Activated CD8-positive, alpha-beta memory T cell treated with anti-CD3 and anti-CD28 coated beads for 24 hours (primary cell): ENCODE results near the gene SELENOO.
"Not testable (repeated sequence)": the region's sequence is repeated elsewhere in the genome, so short reads cannot be mapped to it uniquely, and the experiment has no call there.

Experiments
- DNase-seq: peaks from one replicate; pipeline ENCODE4 v3.0.0-alpha.2; 2020

Gene SELENOO

DNA sequence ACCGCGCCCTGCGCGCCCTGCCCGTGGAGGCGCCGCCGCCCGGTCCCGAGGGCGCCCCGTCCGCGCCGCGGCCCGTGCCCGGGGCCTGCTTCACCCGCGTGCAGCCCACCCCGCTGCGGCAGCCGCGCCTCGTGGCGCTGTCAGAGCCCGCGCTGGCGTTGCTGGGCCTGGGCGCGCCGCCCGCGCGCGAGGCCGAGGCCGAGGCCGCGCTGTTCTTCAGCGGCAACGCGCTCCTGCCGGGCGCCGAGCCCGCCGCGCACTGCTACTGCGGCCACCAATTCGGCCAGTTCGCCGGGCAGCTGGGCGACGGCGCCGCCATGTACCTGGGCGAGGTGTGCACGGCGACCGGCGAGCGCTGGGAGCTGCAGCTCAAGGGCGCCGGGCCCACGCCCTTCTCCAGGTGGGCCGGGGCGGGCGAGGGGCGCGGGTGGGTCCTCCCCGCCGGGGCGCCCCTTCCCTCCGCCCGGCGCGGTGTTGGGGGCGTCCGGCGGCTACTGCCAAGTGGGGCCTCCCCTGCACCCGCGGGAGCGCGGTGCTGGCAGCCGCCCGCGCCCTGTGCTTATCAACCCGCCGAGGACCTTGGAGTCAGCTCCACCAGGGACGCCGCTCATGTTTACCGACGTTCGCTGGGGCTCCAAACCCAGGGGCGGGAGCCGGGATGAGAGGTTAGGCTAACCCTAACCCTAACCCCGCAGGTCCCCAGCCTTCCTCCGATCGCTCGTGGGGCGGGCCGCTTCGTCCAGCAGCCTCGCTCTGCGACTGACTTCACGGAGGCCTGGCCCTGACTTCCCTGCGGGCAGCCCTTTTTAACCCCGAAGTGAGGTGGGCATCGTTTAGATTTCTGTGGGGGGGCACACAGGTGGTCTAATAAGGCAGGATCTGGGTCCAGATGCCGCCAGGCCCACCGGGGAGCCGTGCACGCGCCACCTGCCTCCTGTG, 649 bp downstream of the SELENOO start:
- DNase-seq, result no peak

DNA sequence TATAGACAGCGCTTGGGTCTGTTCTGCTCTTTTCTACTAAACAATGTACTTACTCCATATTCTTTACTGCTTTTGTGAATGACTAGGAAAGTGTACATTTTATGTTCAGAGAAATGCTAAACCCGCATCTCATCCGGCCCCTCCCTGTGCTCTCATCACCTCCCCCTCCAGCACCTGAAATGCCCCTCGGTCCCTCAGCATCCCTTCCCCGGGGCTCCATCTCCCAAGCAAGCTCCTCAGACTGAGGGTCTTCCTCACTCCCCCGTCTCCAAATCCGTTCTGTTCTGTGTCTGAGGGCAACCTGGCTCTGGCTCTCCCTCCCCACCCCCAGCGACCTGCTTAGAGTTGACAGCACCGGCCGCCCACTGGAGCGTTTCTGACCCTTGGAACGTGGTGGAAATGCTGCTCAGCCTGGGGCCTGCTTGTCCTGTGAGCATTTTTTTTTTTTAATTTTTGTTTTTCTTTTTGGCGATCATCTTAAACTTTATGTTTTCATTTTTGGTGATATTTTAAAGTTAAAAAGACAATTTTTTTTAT, 1.4 kb downstream of the SELENOO start:
- DNase-seq, result no peak

DNA sequence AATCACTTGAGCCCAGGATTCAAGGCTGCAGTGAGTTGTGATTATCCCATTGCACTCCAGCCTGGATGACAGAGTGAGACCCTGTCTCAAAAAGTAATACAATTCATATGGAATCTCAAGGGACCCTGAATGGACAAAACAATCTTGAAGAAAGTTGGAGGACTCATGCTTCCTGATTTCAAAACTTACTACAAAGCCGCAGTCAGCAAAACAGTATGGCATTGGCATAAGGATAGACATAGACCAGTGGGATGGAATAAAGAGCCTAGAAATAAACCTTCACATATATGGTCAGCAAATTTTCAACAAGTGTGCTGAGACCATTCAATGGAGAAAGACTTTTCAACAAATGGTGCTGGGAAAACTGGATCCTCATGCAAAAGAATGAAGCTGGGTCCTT, 2.5 kb downstream of the SELENOO start:
- no peak for DNase-seq

DNA sequence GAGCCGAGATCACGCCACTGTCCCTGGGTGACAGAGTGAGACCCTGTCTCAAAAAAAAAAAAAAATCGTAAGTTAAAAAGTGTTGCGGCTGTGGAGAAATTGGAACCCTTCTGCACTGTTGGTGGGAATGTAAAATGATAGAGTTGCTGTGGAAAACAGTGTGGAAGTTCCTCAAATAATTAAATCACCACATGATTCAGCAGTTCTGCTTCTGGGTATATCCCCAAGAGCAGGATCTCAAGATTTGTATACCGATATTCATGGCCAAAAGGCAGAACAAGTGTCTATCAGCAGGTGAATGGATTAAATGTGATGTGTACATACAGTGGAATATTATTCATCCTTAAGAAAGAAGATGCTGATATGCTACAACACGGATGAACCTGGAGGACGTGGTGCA, 3.8 kb downstream of the SELENOO start:
- no peak for DNase-seq

DNA sequence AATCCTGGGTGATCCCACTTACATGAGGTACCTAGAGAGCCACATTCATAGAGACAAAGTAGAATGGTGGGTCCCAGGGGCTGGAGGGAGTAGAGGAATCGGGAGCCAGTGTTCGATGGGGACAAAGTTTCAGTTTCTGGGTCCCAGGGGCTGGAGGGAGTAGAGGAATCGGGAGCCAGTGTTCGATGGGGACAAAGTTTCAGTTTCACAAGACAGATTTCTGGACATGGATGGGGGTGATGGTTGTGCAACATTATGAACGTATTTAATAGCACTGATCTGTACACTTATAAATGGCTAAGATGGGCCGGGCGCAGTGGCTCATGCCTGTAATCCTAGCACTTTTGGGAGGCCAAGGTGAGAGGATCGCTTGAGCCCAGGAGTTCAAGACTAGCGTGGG, 4.2 kb downstream of the SELENOO start:
- DNase-seq, result not testable (repeated sequence)

DNA sequence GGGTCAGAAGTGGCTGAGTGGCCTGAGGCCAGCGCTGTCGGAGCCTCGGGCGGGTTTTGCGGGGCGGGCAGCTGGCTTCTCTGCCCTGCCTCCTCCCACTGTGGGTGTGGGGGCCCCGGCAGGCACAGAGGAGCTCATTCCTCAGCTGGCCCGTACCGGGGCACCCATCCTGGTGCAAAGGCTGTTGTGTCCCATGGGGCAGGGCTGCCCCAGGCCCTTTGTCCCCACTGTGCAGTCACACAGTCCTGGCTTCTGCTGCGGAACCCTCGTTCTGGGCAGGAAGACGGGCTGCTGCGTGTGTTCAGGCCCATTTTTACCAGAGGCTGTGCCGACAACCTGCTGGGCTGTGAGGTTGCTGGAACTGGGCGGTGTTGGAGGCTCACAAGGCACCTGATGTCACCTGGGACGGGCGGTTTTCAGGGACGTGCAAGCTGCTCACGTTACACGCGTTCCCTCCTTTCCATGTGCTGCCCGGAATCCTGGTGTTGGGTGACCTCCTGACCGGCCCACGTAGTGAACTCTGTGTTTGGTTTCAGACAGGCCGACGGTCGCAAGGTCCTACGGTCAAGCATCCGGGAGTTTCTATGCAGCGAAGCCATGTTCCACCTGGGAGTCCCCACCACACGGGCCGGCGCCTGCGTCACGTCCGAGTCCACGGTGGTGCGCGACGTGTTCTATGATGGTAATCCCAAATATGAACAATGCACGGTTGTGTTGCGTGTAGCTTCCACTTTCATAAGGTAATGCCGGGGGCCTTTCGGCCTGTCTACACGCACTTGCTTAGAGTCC, 5.2 kb downstream of the SELENOO start:
- DNase-seq, result no peak

DNA sequence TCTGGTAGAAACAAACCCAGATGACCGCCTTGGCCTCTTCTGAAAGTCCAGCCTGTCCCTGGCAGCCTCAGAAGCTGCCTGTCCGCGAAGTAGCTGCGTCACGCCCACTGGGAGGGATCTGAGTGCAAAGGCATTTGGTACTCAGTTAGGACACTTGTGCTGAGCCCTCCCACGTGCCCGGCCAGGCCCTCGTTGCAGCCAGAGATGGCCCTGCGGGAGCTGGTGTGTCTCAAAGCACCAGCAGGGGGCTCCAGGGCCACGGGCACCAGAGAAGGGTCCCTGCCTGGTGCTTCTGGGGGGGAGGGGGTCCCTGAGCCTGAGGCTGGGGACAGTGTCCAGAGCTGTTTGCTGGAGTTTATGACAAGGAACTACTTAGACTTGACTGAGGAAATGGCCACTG, 5.8 kb downstream of the SELENOO start:
- DNase-seq, result no peak

DNA sequence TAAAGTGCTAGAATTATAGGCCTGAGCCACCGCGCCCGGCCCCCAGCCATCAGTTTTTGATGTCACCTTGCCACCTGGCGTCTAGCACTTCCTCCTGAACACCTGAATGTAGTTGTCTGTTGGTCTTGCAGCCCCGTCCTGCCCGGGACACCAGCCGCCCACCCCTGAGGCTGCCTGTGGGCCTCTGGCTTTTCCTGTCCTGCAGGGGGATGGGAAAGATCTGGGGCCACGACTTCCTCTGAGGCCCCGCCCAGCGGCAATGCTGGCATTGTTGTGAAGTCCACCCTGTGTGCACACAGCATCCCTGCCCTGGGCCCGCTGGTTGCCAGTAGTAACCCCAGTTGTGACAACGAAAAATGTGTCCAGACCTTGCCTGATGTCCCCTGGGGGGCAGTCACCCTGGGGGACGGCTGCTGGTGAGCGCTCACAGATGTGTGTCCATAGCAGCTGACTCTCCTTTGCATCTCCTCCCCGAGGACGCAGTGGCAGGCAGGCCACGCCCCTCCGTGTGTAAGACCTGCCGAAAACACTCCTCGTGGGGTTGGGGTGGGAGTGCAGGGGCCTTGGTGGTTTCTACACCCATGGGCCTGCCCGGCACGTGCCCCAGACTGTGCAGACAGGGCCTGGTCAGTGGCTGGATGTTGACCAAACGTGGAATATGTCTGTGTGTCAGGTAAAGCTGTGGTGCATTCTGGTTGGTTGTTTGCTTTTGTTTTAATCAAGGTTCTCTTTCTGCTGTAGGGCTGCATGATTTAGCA, 6.8 kb downstream of the SELENOO start:
- DNase-seq, result no peak

DNA sequence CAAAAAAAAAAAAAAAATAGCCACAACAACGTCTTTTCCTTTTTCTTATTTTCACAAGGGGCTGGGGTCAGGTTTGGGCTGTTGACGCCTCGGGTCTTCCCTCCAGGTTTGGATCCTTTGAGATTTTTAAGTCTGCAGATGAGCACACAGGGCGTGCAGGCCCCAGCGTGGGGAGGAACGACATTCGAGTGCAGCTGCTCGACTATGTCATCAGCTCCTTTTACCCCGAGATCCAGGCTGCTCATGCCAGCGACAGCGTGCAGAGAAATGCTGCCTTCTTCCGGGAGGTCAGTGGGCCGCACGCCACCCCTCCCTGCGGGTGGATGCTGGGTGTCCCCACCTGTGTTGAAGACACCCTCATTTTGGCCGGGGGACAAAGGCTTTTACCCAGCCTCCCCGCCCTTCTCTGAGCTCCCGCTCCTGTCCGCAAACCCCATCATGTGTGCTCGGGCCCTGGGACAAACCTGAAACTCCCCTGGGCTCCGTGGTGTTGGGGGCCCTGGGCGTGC, 7.7 kb downstream of the SELENOO start:
- DNase-seq, result no peak

DNA sequence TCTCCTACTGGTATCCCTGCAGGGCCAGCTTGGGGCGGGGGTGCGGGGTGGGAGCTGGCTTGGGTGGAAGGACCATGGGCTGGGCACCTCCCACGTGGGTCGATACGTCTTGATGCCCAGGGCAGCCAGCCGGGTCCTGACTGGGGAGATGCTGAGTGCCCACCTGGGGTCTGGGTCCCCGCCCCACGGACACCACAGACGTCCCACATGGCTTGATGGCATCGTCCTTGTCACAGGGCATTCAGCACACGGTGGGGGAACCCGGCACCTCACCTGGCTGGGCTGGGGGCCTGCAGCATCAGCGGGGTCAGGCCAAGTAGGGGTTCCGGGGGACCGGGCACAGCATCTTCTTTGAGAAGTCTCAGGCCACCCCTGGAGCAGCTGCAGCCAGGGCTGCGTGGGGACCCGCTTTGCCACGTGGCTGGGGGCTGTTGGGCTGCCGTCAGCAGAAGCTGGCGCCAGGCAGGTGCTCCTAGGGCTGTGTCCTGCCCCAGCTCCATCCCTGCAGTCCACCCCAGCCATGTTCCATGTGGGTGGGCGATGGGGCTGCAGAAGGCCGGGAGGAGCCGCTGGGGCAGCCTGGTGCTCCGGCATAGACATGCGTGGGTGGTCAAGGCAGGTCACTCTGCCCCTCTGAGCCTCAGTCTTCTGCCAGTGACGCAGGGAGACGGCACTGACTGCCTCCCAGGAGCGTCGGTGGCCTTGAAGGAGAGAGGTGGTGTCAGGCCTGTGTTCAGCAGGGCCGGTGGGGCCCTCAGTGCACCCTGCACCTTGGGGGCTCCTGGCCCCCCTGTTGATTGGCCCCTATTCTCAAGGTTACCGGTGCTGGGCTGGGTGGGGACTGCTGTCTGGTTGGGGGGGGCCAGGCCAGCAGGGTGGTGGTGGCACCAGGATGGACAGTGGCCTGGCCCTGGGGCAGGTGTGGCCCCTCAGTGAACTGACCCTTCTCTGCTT, 8.4 kb downstream of the SELENOO start:
- no peak for DNase-seq

DNA sequence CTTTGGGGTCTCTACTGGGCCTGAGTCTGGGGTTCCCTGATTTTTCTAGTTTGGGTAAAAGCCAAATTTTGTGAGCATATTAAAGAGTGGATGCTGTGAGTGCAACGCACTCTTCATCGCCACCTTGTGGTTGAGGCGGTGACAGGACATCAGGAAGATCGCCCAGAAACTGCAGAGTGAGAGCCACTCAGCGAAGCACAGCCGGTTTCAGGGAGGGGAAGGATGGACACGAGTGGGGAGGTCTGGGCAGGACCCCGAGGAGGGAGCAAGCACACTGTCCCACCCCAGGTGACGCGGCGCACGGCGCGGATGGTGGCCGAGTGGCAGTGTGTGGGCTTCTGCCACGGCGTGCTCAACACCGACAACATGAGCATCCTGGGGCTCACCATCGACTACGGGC, 9.1 kb downstream of the SELENOO start:
- DNase-seq, result peak; percentile 86

DNA sequence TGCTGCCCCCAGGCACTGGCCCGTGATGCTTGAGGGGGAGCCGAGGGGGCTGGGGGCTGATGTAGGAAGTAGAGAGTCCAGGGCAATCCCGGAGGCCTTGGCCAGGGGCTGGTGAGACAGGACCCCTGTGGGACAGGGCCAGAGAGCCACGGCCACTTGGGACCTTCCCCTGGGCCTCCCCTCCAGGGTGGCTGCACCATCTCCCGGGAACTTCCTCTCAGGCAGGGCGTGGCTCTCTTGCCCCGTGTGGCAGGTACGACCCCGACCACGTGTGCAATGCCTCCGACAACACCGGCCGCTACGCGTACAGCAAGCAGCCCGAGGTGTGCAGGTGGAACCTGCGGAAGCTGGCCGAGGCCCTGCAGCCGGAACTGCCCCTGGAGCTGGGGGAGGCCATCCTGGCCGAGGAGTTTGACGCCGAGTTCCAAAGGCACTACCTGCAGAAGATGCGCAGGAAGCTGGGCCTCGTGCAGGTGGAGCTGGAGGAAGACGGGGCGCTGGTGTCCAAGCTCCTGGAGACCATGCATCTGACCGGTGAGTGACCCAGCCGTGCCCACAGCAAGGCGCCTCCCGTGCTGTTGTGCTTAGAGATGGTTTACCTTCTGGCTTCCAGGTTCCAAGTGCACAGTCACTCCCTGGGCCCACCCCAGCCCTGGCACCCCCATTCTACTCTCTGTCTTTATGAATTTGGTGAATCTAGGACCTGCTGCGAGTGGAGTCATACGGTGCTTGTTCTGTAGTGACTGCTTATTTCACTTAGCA, 9.7 kb downstream of the SELENOO start:
- DNase-seq, result no peak

DNA sequence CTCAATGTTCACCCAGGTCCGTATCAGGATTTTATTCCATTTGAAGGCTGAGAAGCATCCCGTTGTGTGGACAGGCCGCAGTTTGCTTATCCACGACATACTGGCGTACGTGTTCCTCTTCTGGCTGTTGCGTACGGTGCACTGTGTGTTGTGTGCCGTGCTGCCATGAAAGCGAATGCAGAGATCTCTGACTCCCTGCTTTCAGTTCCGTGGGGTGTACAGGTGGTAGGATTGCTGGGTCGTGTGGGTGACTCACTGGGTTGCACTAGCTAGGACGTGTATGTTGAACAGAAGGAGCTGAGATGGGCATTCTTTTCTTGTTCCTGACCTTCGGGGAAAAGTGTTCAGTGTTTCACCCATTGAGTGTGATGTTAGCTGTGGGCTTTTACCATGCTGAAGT, 10.3 kb downstream of the SELENOO start:
- no peak for DNase-seq

DNA sequence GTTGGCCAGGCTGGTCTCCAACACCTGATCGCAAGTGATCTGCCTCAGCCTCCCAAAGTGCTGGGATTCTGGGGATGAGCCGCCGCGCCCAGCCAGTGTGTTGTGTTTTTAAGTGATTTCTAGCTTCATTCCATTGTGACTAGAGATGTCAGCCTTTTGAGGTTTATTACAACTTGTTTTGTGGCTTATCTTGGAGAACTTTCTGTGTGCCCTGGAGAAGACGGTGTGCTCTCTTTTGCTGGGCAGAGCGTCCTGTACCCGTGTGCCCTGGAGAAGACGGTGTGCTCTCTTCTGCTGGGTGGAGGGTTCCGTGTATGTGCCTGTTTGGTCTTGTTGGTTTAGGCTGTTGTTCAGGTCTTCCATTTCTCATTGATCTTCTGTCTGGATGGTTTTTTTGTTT, 12.5 kb downstream of the SELENOO start:
- DNase-seq, result no peak

DNA sequence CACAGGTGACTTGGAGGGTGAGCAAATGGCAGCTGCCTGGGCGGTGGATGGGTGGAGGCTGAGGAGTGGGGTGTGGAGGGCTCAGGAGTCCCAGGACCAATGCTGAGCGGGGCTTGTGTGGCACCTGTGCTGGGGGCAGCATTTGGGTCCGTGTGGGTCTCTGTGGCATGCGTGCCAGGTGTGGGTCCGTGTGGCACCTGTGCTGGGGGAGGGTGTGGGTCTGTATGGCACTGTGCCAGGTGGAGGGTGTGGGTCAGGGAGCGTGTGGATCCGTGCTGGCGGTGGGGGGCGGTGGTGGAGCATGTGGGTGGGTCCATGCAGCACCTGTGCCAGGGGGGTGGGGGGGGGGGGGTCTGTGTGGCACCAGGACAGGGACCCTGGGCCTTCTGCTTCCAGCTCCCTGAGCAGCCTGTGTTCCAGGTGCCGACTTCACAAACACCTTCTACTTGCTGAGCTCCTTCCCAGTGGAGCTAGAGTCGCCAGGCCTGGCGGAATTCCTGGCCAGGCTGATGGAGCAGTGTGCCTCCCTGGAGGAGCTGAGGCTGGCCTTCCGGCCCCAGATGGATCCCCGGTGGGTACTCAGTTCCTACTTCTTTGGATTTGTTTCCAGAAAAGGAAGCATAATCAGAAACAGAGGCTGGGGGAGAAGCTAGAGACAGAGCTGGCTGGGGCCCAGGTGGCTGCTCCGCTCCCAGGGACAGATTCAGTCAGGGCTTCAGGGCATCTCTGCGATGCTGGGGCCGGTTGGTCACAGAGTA, 14.7 kb downstream of the SELENOO start:
- DNase-seq, result no peak

DNA sequence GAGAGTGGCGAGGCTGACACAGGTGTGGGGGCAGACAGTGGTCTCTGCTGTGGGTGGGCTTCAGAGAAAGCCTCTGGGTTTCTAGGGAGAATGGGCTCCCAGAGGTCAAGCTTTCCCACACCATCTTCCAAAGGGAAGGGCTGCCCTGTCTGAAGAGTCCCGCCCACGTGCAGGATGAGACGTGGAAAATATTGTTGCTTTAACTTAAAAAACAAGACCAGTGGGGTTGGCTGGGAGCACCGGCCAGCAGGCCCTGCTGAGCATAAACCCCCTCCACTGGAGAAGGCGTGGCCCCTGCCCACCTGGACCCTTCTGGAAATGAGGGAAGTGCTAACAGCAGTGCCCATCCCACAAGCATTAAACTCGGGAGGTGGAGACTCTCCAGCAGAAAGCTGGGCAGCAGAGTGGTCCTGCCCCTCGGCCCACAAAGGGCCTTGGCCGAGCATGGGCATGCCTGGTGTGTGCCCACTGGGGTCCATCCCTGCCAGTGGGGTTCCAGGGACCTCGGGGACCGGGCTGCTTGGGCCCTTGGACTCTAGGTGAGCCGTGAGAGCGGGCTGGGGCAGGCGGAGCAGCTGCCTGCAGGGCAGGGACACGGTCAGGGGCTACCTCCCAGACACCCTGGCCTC, 15.4 kb downstream of the SELENOO start:
- DNase-seq, result no peak

DNA sequence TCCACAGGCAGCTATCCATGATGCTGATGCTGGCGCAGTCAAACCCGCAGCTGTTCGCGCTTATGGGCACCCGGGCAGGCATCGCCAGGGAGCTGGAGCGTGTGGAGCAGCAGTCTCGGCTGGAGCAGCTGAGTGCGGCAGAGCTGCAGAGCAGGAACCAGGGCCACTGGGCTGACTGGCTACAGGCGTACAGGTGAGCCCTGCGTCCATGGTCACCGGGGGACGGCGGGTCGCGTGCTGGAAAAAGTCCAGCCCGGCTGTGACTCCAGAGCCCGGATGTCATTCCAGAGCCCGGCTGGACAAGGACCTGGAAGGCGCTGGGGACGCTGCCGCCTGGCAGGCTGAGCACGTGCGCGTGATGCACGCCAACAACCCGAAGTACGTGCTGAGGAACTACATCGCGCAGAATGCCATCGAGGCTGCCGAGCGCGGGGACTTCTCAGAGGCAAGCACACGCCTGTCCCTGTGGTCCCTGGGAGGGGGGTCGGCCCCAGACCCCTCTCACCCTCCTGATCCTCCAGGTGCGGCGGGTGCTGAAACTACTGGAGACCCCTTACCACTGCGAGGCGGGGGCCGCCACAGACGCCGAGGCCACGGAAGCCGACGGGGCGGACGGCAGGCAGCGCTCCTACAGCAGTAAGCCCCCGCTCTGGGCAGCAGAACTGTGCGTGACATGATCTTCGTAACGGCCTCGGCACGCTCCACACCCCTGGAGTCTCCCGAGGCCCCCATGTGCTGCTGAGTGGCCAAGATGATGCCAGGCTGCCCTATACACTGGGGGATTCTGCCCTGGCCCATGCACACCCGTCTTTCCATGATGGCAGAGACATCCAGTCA, 16.1 kb downstream of the SELENOO start:
- no peak for DNase-seq

DNA sequence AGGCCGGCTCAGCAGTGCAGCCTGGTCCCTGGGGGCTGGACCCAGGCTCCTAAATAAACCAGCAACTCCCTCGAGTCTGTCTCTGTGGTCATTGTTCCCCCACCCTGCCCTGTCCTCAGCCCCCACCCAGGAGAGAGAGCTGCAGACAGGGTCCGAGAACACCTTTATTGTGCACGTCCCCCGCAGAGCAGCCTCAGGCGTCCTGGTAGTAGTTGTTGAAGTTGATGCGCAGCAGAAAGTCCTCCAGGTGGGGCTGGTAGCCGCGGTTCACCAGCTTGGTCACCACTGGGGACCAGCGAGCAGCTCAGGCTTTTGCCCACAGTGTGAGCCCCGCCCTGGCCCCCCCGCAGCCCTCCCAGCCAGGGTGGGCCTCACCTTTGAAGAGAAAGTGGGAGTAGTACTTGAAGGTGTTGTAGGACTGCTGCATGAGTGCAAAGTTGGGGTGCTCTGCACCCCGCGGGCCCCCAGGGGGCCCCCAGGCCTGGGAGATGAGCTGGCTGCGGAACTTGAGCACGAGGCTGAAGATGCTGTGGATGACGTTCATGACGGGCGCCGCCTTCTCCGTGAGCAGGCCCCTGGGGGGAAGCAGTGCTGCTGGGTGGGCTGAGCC, 16.8 kb downstream of the SELENOO start:
- no peak for DNase-seq
